ENCODE results near the gene NDFIP1.
"Not testable (repeated sequence)": the region's sequence is repeated elsewhere in the genome, so short reads cannot be mapped to it uniquely, and the experiment has no call there.

NDFIP1 gene

DNA sequence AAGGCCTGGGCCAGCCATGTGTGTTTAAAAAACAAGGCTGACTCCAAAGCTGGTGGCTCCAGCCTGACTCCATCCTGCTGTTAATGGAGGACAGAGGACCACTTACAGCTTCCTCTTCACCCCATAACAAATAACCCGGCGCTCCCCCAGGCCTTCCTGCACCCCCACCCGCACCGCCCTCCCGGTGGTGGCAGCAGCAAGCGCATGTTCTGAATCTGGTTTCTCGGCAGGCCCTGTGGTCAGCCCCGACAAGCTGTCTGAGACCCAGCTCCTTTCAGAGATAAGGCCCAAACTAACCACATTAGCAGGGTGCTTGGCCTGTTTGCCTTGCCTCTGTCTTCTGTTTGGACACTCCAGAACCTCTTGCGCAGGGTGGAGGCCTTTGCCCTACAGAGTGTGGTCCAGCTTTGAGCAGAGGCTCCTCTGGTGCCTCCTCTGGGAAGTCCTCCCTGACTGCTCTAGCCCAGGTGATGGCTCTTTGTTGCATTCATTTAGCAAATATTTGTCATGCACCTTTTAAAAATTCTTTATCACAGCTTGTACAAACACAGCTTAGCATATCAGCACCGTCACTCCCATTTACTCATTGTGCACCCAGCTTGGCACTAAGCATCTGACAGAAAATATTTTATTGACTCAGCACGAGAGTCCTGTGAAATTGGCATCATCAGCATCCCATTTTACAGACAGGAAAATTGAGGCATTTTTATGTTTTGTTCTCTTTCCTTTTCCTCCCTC lies 78.4 kb downstream of the NDFIP1 start (continued):
- TF ChIP-seq ZNF76 (tag by site-specific recombination; IDR thresholded peaks at IDR 0.05; ENCODE audit: borderline replicate concordance, low read depth) = no peak
- no peak for TF ChIP-seq FEZF1 (tag by site-specific recombination; IDR thresholded peaks at IDR 0.05)
- TF ChIP-seq, protein P1, sequence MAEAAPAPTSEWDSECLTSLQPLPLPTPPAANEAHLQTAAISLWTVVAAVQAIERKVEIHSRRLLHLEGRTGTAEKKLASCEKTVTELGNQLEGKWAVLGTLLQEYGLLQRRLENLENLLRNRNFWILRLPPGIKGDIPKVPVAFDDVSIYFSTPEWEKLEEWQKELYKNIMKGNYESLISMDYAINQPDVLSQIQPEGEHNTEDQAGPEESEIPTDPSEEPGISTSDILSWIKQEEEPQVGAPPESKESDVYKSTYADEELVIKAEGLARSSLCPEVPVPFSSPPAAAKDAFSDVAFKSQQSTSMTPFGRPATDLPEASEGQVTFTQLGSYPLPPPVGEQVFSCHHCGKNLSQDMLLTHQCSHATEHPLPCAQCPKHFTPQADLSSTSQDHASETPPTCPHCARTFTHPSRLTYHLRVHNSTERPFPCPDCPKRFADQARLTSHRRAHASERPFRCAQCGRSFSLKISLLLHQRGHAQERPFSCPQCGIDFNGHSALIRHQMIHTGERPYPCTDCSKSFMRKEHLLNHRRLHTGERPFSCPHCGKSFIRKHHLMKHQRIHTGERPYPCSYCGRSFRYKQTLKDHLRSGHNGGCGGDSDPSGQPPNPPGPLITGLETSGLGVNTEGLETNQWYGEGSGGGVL (tag by site-specific recombination; IDR thresholded peaks at IDR 0.05) = no peak
- TF ChIP-seq, protein P2, sequence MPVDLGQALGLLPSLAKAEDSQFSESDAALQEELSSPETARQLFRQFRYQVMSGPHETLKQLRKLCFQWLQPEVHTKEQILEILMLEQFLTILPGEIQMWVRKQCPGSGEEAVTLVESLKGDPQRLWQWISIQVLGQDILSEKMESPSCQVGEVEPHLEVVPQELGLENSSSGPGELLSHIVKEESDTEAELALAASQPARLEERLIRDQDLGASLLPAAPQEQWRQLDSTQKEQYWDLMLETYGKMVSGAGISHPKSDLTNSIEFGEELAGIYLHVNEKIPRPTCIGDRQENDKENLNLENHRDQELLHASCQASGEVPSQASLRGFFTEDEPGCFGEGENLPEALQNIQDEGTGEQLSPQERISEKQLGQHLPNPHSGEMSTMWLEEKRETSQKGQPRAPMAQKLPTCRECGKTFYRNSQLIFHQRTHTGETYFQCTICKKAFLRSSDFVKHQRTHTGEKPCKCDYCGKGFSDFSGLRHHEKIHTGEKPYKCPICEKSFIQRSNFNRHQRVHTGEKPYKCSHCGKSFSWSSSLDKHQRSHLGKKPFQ (tag by site-specific recombination; IDR thresholded peaks at IDR 0.05) = no peak

DNA sequence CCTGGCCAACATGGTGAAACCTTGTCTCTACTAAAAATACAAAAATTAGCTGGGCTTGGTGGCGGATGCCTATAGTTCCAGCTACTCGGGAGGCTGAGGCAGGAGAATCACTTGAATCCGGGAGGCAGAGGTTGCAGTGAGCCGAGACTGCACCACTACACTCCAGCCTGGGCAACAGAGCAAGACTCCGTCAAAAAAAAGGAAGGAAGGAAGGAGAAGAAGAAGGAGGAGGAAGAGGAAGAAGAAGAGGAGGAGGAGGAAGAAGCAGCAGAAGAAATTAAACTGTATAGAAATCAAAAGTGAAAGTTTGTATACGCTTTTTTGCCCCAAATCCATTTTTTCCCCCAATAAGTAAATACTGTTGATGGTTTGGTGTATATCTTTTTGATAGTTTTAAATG lies 80.1 kb downstream of the NDFIP1 start:
- POLR2A ChIA-PET; H3K27ac ChIP-seq (ENCODE audit: extremely low read depth, low read depth, low read length); H3K36me3 ChIP-seq (ENCODE audit: control insufficient read depth in 2 of 2, insufficient read depth in 1 of 2, low read length in 2 of 2); H3K4me1 ChIP-seq (ENCODE audit: control insufficient read depth, insufficient read depth, low read length); H3K9me3 ChIP-seq (ENCODE audit: control insufficient read depth, insufficient read depth, low read depth, low read length); H3K4me3 ChIP-seq (ENCODE audit: low read depth, low read length): not testable (repeated sequence)
- CTCF ChIA-PET = interaction anchor here (0.7 to 0.9 kb wide), 2 partner anchors 98 to 516 kb away, joined by 3 to 5 read pairs; no protein-coding TSS in a partner anchor
- TF ChIP-seq, protein P3, sequence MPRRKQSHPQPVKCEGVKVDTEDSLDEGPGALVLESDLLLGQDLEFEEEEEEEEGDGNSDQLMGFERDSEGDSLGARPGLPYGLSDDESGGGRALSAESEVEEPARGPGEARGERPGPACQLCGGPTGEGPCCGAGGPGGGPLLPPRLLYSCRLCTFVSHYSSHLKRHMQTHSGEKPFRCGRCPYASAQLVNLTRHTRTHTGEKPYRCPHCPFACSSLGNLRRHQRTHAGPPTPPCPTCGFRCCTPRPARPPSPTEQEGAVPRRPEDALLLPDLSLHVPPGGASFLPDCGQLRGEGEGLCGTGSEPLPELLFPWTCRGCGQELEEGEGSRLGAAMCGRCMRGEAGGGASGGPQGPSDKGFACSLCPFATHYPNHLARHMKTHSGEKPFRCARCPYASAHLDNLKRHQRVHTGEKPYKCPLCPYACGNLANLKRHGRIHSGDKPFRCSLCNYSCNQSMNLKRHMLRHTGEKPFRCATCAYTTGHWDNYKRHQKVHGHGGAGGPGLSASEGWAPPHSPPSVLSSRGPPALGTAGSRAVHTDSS (tag by site-specific recombination; IDR thresholded peaks at IDR 0.05) = peak; percentile 76
- TF ChIP-seq ZNF366 (tag by site-specific recombination; conservative IDR thresholded peaks at IDR 0.05) (0 out of 2 replicates have a peak, but pooled peaks have one; percentile 6), ZNF121 (tag by site-specific recombination; IDR thresholded peaks at IDR 0.05) (peak; percentile 43; the same call in 1 of the 2 replicates)

DNA sequence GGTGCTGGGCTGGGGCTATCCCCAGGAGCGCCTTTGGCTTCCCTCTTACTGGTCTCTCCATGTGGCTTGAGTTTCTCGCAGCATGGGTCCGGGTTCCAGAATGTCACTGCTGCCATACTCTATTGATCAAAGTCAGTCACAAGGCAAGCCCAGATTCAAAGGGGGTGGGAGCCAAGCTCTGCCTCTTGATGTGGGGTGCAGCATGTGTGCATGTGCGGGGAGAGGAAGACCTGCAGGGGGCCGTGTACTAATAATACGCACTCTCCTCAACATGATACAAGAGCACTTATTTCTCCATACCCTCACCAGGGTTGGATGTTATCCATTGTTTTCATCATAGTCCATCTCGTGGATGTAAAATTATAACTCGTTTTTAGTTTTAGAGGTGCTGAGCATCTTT lies 81.2 kb downstream of the NDFIP1 start:
- Histone ChIP-seq H3K27ac (ENCODE audit: extremely low read depth, low read depth, low read length) (no peak overlapping the region), H3K4me3 (ENCODE audit: low read depth, low read length) (no peak overlapping the region), H3K9me3 (ENCODE audit: control insufficient read depth, insufficient read depth, low read depth, low read length) (no peaks in the 10 kb centered on the region), H3K4me1 (ENCODE audit: control insufficient read depth, insufficient read depth, low read length) (no peaks in the 10 kb centered on the region; the same call in 1 of the 2 replicates), H3K36me3 (ENCODE audit: control insufficient read depth in 2 of 2, insufficient read depth in 1 of 2, low read length in 2 of 2) (no peaks in the 10 kb centered on the region)
- TF ChIP-seq ZFP3 (tag by site-specific recombination; IDR thresholded peaks at IDR 0.05; ENCODE audit: low read depth) (no peak), ZNF112 (tag by site-specific recombination; IDR thresholded peaks at IDR 0.05) (no peak), RBAK (tag by site-specific recombination; IDR thresholded peaks at IDR 0.05) (no peak), ZIC2 (tag by site-specific recombination; IDR thresholded peaks at IDR 0.05) (peak; percentile 28; the same call in 1 of the 2 replicates)
- ChIA-PET CTCF (interaction anchor here (0.7 to 1.4 kb wide), 2 partner anchors 11 to 17 kb away, joined by 3 to 6 read pairs; no protein-coding TSS in a partner anchor), POLR2A (interaction anchor here (0.7 kb wide), 1 partner anchor 135 kb away, joined by 3 read pairs; the partner anchor contains the start of gene SPRY4)

DNA sequence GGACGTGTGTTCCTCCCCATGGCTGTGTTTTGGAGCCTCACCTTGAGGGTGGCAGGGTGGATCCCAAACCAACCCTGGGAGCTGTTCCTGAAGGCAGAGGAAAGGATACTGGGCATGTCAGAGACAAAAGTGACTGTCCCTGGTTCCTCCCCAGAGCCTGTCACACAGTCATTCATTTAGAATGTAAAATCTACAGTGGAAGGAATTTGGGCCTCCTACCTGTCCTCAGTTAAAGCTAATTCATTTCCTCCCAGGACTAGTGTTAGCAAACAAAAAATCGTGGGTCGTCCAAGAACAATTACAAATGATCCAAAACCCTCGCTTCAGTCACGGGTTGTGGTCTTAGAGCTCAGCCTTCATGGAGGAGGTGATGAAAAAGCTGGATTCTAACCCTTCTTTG lies 83.2 kb downstream of the NDFIP1 start:
- ChIA-PET CTCF (no interaction called here), POLR2A (no interaction called here)
- TF ChIP-seq, protein P4, sequence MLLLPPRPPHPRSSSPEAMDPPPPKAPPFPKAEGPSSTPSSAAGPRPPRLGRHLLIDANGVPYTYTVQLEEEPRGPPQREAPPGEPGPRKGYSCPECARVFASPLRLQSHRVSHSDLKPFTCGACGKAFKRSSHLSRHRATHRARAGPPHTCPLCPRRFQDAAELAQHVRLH (tag by site-specific recombination; IDR thresholded peaks at IDR 0.05) = no peak
- TF ChIP-seq ZSCAN23 (tag by site-specific recombination; IDR thresholded peaks at IDR 0.05) = no peak
- TF ChIP-seq, protein P5, sequence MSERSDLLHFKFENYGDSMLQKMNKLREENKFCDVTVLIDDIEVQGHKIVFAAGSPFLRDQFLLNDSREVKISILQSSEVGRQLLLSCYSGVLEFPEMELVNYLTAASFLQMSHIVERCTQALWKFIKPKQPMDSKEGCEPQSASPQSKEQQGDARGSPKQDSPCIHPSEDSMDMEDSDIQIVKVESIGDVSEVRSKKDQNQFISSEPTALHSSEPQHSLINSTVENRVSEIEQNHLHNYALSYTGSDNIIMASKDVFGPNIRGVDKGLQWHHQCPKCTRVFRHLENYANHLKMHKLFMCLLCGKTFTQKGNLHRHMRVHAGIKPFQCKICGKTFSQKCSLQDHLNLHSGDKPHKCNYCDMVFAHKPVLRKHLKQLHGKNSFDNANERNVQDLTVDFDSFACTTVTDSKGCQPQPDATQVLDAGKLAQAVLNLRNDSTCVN (tag by site-specific recombination; optimal IDR thresholded peaks at IDR 0.05) = no peak
- no peak for TF ChIP-seq ZNF184 (tag by site-specific recombination; IDR thresholded peaks at IDR 0.05)
- no peak for TF ChIP-seq ZNF433 (tag by site-specific recombination; IDR thresholded peaks at IDR 0.05; ENCODE audit: low read depth)
- TF ChIP-seq ZNF549 (tag by site-specific recombination; IDR thresholded peaks at IDR 0.05) = no peak
- TF ChIP-seq ZNF677 (tag by site-specific recombination; IDR thresholded peaks at IDR 0.05) = no peak
- TF ChIP-seq ZBTB1 (tag by site-specific recombination; IDR thresholded peaks at IDR 0.05) = no peak
- TF ChIP-seq, protein P6, sequence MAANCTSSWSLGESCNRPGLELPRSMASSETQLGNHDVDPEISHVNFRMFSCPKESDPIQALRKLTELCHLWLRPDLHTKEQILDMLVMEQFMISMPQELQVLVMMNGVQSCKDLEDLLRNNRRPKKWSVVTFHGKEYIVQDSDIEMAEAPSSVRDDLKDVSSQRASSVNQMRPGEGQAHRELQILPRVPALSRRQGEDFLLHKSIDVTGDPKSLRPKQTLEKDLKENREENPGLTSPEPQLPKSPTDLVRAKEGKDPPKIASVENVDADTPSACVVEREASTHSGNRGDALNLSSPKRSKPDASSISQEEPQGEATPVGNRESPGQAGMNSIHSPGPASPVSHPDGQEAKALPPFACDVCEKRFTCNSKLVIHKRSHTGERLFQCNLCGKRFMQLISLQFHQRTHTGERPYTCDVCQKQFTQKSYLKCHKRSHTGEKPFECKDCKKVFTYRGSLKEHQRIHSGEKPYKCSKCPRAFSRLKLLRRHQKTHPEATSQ (tag by site-specific recombination; IDR thresholded peaks at IDR 0.05) = no peak
- TF ChIP-seq ZNF747 (tag by site-specific recombination; IDR thresholded peaks at IDR 0.05) = no peak
- H3K9me3 ChIP-seq (ENCODE audit: control insufficient read depth, insufficient read depth, low read depth, low read length) = no peaks in the 10 kb centered on the region
- H3K36me3 ChIP-seq (ENCODE audit: control insufficient read depth in 2 of 2, insufficient read depth in 1 of 2, low read length in 2 of 2) = no peaks in the 10 kb centered on the region
- H3K4me3 ChIP-seq (ENCODE audit: low read depth, low read length) = no peak overlapping the region
- no peaks in the 10 kb centered on the region for H3K4me1 ChIP-seq (ENCODE audit: control insufficient read depth, insufficient read depth, low read length)
- H3K27ac ChIP-seq (ENCODE audit: extremely low read depth, low read depth, low read length) = no peak overlapping the region

Data from HEK293 (cell line).